Measurements from ENCODE around the gene SLC1A7.

GRCh38 chr1:53048960-53049573 lies 93.4 kb downstream of the SLC1A7 start:
- TF ChIP-seq HMGXB4 (CRISPR knock-in tag; IDR thresholded peaks at IDR 0.05; ENCODE audit: borderline replicate concordance) (no peak), FOSL2 (IDR thresholded peaks at IDR 0.05) (no peak), FOSL2 (CRISPR knock-in tag; IDR thresholded peaks at IDR 0.05) (no peak)

Measured in A549 (cell line).